HG03442 (cell line): ENCODE measurements around the gene AIG1.

Experiments used
- ATAC-seq: cut with Tn5 transposase; IDR thresholded peaks from one replicate; pipeline ENCODE4 v1.9.1; 2021; ENCODE audit warnings: mild to moderate bottlenecking, moderate library complexity; ENCODE audit not compliant: unreplicated experiment

AIG1 gene

DNA sequence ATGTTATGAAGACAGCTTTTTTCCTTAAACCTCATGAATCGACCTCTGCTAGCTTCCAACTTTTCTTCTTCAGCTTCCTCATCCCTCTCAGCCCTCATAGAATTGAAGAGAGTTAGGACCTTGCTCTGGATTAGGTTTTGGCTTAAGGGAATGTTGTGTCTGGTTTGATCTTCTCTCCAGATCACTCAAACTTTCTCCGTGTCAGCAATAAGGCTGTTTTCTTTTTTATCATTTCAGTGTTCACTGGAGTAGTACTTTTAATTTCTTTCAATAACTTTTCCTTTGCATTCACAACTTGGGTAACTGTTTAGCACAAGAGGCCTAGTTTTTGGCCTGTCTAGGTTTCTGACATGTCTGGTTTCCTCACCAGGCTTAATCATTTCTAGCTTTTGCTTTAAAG, 32.6 kb downstream of the AIG1 start:
- ATAC-seq, result no peak

DNA sequence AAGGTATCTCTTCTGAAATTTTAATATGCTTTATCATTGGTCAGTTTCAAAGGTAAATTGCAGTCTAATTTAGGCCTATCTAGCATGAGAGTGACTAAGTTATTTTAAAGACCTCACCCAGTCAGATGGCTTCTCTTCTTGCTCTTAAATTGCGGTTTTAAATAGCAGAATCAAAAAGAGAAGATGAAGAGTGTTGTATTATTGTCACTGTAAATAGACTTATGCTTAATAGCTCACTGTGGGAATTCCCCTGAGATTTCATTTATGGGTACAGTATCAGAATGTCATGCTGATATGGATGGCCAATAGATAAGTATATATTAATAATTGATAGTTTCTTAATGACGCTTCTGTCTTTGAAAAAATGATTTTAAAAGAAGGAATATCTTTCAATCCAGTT, 35.7 kb downstream of the AIG1 start:
- ATAC-seq, result no peak

DNA sequence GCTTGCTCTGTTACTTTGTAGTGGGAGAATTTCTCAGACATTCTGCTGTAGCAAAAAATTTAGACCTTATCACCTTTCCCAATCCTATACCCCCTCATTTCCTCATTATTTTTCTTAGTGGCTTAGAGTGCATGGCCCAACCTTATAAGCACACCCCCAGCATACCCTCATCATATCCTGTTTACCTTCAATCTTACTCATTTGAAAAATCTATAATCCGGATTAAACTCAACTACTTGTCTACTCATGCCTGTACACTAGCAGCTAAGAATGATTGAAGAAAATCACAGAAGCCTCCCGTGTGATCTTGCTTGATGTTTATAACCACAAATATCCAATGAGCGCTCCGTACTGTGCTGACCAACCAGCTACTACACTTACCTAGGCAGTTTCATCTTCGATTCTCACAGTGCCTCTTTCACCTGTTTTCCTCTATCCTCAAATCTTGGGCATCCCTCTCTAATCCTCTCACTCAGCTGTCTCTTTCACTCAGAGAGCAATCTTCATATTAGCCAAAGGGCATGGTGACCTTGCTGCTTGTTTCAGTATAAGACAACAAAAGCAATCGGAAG, 36.6 kb downstream of the AIG1 start:
- no peak for ATAC-seq

DNA sequence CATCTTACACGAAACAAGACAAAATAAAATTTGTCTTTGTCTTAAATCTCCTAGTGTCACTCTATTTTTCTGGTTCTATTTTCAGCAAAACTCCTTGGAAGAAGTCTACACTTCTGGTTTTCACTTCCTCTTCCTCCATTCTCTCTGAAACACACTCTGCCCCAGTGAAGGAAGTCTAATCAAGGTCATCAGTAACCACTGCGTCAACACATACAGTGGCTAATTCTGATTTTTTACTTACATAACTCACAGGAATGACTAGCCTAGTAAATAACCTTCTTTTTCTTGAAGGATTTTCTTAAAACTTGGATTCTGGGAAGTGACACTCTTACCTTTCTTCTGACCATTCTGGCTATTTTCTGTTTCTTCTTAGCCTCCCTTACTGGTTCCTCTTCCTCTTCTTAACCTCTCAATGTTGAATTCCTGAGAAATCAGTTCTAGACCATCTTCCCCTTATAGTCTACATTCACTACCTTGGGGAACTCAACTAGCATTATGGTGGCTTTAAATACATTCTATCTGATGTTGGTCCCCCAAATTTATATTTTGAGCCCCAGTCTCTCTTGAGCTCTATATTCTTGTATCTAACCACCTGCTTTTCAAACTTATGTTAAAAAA, 37.5 kb downstream of the AIG1 start:
- ATAC-seq, result peak; percentile 93

DNA sequence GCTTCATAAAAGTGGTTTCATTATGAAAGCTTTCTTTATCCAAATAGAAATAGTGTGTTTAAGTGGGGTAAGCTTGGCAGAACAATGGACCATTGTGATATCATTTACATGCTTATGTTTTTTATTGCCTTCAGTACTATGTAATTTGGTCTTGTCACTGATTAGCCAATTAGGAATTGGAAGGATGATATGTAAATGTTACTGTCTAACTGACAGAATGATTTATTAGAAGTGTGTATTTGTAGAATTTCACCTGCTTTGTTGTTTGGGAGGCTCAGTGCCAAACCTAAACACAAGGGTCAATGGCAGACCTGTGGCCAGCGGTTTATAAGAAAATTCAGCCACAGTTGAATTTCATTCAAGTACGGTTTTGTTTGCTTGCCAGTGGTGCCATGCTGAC, 39.0 kb downstream of the AIG1 start:
- no peak for ATAC-seq

DNA sequence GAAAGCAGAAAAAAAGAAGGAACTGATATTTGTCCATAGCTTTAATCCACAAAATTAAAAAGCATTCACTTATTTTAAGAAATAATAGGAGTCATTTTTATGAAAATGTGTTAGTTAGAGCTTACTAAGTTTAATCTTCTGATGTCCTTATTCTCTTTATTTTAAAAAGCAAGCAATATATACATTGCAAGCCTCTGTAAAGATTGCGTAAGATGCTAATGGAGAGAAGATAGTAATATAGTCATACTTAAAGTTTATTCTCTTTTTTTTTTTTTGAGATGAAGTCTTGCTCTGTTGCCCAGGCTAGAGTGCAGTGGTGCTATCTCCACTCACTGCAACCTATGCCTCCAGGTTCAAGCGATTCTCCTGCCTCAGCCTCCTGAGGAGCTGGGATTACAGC, 39.7 kb downstream of the AIG1 start:
- no peak for ATAC-seq

DNA sequence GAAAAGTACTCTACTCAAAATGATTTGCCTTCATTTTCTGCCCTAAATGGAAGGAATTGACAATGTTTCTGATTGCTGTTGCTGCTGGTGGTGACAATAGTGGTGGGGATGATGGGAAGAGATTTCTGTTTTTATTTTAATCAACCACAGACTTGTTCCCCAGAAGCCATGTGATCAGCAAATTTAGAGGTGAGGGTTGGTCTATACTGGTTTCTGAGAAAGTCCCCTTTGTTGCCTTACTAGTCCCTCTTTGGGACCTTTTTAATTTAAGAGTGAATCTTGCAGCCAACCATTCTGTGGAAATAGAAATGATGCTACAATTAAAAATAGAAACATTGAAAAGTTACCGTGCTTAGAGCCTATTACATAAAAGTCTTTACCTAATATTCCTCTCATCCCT, 43.2 kb downstream of the AIG1 start:
- ATAC-seq, result no peak

DNA sequence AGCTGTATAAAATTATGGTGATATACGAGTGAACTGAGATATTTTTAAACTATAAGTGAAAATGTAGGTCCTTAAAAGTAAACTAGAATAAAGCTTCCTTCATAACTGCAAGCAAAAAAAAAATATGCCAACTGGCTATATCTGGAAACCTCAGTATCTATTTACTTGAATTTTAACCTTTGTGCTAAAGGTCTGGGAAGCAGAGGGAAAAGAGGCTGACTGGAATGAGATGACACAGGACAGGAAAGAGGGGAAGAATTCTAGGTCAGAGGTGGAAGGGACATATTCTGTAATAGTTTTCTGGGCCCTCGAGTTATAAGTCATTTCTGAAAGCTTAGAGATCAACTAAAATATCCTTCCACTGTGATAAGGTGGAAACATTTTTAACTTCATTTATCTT, 46.8 kb downstream of the AIG1 start:
- ATAC-seq, result no peak

DNA sequence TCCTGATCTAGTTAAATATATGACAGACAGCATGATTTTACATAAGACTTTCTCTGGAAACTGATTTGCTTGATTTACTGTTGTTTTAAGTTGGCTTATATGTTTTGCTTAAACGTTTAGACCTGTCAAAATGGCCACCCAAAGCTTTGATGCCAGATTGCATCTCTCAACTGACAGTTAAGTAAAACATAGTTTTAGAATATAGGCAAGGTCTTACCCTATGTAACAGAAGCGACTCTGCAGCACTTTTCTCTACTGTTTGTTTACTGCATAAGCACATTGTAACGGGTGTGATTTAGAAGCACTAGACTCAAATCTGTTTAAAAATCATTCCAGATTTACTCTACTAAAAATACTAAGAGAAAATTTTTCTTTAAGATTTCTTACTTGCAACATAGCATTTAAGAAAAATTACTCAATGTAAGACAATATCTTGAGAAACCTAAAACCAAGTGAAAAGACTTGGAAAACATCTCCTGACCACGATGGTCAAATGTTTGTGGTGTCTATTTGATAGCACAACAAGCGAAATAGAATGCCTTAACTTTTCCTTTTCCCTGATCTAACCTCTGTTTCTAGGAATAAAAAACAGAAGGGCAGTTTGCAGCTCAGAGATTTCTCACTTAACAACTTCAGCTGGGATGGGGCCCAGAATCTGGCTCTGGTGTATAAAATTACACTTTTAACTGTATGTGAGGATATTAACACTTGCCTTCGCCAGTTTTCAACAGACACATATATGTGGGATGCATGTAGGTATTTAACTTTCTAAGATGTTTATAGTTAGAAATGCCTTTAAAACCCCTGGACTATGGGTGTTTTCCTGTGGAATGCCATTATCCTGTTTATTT, 47.4 kb downstream of the AIG1 start:
- ATAC-seq, result no peak

DNA sequence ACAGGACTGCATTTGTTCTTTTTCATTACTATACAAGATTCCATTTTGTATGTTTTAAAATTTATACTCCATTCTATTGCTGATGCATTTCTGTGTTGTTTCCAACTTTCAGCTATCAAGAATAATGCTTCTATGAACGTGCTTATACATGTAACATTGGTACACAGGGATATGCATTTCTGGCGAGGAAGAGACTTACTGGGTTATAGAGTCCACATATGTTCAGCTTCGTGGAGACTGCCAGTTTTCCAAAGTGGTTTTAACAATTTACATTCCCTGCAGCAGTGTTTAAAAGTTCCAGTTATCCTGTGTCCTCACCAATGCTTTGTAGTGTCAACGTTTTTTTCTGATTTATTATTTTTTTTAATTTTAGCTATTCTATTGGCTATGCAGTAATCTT, 48.5 kb downstream of the AIG1 start:
- no peak for ATAC-seq

DNA sequence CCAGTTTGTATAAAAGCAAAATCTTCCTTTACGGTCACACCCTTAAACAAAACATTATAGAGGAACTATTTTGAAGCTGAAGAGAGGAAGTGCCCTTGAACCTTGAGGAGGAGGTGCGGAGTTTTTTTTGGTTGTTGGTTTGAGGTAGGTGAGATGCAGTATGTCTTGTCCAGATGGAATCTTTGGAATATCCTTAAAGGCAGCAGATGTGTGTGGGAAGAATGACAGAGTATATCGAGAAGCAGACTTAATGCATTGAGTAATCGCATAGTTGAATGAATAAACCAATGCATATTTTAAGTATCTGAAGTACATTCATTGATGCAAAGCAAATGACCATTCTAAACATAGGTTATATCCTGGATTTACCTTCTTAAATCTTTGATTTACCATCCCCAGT, 49.9 kb downstream of the AIG1 start:
- no peak for ATAC-seq

DNA sequence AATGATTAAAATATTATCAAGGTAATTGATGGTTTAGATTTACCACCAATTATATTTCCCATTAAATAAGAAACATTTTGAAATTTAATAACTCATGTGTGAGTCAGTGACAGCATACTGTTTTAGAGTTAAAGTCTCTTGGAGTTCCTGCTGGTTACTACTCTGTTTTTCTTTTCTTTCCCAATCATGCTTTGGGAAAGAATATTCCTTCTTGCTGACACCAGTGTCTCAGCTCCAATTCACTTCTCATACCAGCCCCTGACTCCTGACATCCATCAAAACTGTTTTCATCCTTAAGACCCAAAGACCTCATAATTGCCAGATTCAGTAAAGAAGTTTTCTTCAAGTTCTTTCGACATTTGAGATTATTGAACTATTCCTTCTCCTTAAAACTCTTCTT, 50.3 kb downstream of the AIG1 start:
- ATAC-seq, result no peak

DNA sequence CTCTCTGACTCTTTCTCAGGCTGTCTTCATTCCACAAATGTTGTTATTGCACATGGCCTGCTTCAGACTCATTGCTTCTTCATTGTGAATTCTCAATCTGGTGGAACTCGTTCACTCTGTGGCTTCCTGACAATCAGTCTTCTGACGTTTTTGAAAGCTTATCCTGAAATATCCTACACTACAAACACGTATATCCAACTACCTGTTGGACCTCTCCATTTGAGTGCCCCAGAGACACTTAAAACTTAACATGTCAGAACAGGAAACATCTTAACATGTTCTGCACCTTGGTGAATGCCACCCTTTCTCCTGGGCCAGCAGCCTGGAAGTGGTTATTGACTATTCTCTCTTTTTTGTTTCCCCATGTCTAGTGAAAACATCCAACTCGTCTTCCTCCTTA, 50.8 kb downstream of the AIG1 start:
- ATAC-seq, result no peak

DNA sequence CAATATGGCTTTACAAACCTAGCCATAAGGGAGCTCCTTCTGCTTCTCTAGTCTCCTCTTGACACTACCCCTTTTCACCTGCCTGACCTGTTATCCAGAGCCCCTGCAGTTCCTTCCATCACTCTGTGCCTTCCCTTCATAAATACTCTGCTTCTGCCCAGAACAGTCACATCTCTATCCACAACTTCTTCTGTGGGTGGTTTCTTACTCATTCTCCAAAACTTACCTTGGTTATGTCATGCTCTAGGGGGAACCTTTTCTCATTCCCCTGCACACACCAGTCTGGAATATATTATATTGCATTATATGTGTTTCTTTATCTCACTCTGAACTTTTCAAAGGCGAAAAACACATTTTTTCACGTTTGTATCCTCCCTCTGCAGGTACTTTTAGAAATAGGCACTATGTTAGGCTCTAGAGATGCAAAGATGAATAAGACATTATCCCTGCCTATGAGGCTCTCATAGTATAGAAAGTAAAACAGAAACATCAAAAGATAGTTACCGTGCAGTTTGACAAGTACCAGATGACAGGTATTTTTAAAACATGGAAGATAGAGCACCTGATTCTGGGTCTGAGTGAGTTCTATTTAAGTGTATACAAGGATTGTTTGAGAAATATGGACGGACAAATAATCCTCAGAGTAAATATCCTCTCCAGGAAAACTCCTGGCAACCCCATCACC, 51.5 kb downstream of the AIG1 start:
- ATAC-seq, result peak; percentile 66

DNA sequence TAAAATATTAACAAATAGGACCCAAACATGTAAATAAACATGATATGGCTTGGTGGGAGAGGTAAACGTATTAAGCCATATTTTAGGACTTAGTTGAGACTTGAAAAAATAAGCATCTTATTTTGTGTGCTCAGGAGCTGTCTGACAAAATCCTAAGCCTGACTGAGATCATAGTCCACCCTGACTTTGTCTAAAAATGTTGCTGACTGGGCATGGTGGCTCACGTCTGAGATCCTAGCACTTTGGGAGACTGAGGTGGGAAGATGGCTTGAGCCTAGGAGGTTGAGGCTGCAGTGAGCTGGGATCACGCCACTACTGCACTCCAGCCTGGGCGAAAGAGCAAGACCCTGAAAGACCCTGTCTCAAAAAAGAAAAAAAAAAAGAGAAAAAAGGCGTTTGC, 52.1 kb downstream of the AIG1 start:
- no peak for ATAC-seq

DNA sequence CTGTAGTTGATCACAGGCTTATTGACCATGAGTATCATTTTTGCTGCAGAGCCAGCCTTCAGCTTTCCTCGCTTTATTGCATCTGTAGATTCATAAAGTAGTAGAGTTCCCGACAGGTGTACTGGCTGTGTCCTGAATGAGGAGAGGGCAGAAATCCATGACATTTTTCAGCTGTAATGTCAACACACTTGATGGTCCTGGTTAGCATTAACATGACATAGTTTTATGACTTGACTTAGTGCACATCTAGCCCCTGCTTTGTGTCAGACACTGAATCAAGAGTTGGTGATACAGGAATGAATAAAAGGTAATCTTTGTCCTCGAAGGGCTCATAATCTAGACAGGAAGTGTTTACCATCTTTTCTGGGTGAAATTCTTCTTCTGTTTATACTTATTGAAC, 55.0 kb downstream of the AIG1 start:
- ATAC-seq, result no peak

DNA sequence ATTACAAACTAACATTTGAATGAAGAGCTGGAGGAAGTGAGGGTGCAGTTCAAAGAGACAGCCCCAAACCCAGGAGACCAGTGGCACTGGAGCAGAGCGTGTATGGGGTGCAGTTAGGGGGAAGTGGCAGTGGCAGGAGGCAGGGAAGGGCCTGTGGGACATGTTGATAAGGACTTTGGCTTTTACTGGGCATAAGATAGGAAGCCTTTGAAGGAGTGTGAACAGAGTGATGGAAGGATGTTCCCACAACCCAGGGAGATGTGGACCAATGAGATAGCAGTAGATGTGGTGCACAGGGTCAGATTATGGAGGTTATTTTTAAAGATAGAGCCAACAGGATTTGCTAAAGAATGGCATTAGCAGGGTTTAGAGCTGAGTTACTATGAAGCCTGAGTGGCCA, 56.4 kb downstream of the AIG1 start:
- no peak for ATAC-seq

DNA sequence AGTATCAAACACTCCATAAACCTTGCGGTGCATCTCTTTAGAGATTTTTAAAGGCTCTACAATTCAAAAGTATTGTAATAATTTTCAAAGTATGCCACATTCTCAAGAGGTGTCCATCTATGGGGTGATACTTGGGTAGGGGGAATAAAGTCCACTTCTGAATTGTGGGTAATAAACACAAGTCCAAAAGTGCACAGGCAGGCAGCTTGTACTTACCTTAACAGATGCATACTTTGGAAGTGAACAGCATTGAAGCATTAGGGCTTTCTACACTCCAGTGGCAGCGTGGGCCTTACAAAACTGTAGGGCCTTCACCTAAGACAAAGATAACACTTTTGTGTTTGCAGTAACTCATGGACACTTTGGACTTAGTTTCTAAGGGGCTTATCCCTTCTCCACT, 58.6 kb downstream of the AIG1 start:
- ATAC-seq, result no peak

DNA sequence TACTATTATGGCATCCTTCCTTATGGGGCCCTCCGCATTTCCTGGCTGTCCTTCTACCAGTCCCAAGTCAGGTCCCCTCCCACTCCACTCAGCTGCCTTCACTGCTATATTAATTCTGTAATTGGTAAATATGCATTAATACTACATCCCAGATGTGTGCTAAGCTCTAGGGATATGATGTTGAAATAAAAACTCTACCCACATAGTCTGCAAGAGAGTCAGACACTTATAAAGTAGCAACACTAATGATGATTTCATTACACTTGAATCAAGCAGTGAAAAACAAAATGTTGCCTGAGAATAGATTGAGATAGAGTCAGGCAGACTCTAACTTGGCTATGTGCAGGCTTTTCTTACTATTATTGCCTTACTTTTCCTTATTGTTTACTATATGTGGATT, 62.4 kb downstream of the AIG1 start:
- ATAC-seq, result no peak

DNA sequence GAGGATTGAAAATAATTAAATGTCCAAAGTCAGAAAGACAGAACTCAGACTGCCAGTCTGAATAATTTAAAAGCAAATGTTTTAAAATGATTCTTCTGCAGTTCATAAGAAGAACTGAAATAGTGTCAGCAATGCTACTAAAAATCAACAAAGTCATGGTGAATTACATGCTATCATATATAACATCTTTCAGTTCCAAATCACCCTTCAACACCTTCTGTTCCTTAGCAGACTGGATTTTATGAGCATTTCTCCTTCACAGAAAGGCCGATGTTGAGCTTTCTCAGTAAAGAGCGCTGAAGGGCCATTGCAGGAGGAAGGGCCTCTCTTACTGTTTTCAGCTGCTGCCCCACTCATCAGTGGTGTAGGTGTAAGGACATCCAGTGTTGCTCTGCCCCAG, 63.3 kb downstream of the AIG1 start:
- no peak for ATAC-seq

DNA sequence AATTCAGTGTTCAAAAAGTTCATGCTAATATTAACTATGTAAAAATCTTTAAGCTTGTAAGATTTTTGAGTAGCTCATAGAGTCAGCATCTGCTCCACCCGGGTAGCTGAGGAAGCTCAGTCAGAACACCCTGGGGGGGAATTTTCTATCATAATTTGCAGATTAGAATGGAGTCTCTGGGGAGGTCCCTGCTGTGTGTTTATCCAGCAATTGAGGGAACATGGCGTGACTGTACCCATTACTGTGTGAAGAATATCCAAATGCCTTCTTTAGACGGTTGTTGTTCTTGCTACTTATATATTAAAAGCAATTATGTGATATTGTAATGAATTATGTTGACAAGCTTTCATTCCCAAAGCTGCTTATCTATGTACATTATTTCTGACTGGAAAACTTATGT, 64.8 kb downstream of the AIG1 start:
- ATAC-seq, result no peak
